Stimulated activated effector memory CD8-positive, alpha-beta T cell treated with anti-CD3 and anti-CD28 coated beads, Interleukin-12 subunit alpha, Interleukin-12 subunit beta, amount 100 ng/mL, for 72 hours (primary cell): ENCODE data around the gene XPNPEP3.
"Not testable (repeated sequence)": the region's sequence is repeated elsewhere in the genome, so short reads cannot be mapped to it uniquely, and the experiment has no call there.

ENCODE experiments used
- ATAC-seq: fragments of 150-1000 bp; cut with Tn5 transposase; 2 replicates; pipeline ENCODE4 v1.10.0; 2021
- DNase-seq, 2 donors: peaks; one replicate each; pipeline ENCODE4 v3.0.0; 2021 to 2022; ENCODE audit warnings: low spot score in 2 of 2
- H3K27ac Mint-ChIP-seq: one replicate; pipeline ENCODE4 v1.8.0; 2022; ENCODE audit warnings: mild to moderate bottlenecking, mixed read lengths
- H3K36me3 Mint-ChIP-seq: one replicate; pipeline ENCODE4 v1.8.0; 2022; ENCODE audit warnings: mild to moderate bottlenecking, mixed read lengths
- H3K4me1 Mint-ChIP-seq: one replicate; pipeline ENCODE4 v1.8.0; 2022; ENCODE audit warnings: mixed read lengths
- H3K4me3 Mint-ChIP-seq: one replicate; pipeline ENCODE4 v1.8.0; 2022; ENCODE audit warnings: mild to moderate bottlenecking, mixed read lengths
- H3K9me3 Mint-ChIP-seq: one replicate; pipeline ENCODE4 v1.8.0; 2022; ENCODE audit warnings: mixed read lengths

The XPNPEP3 gene

GRCh38 chr22:40845816-40846215, 11.1 kb upstream of the XPNPEP3 start:
- ATAC-seq, H3K4me3 Mint-ChIP-seq, H3K9me3 Mint-ChIP-seq, H3K27ac Mint-ChIP-seq, DNase-seq: not testable (repeated sequence)
- H3K36me3 Mint-ChIP-seq = peaks cover 100% of the 10 kb centered on the region
- peaks cover 17% of the 10 kb centered on the region for H3K4me1 Mint-ChIP-seq

- Mint-ChIP-seq H3K36me3 (peaks cover 76% of the 10 kb centered on the region), H3K4me1 (peaks cover 29% of the 10 kb centered on the region)
Observed at GRCh38 chr22:40853333-40853732, 3.6 kb upstream of the XPNPEP3 start.

GRCh38 chr22:40853961-40854360, 3.0 kb upstream of the XPNPEP3 start:
- H3K27ac Mint-ChIP-seq = peak overlapping the region; percentile 79
- H3K4me1 Mint-ChIP-seq = peaks cover 31% of the 10 kb centered on the region
- H3K4me3 Mint-ChIP-seq = peak overlapping the region; percentile 97

More at GRCh38 chr22:40853333-40853732, 3.6 kb upstream of the XPNPEP3 start:
- peak overlapping the region; percentile 79 for H3K27ac Mint-ChIP-seq
- ATAC-seq (no peak), DNase-seq (no peak)
- no peaks in the 10 kb centered on the region for H3K9me3 Mint-ChIP-seq
- H3K4me3 Mint-ChIP-seq = peak overlapping the region; percentile 97

GRCh38 chr22:40855071-40855978, 1.6 kb upstream of the XPNPEP3 start:
- Mint-ChIP-seq H3K4me3 (peak overlapping the region; percentile 97), H3K36me3 (peaks cover 70% of the 10 kb centered on the region), H3K27ac (peak overlapping the region; percentile 100), H3K4me1 (peaks cover 34% of the 10 kb centered on the region), H3K9me3 (no peaks in the 10 kb centered on the region)
- no peak for DNase-seq
- no peak for ATAC-seq

More at GRCh38 chr22:40853961-40854360, 3.0 kb upstream of the XPNPEP3 start:
- no peak for DNase-seq
- ATAC-seq = no peak
- H3K9me3 Mint-ChIP-seq = no peaks in the 10 kb centered on the region
- peaks cover 71% of the 10 kb centered on the region for H3K36me3 Mint-ChIP-seq

GRCh38 chr22:40855979-40856512, 902 bp upstream of the XPNPEP3 start:
- ATAC-seq = peak; percentile 31
- Mint-ChIP-seq H3K36me3 (peaks cover 69% of the 10 kb centered on the region), H3K4me1 (peaks cover 33% of the 10 kb centered on the region), H3K4me3 (peak overlapping the region; percentile 97), H3K9me3 (no peaks in the 10 kb centered on the region), H3K27ac (peak overlapping the region; percentile 100)
- DNase-seq = no peak

- ATAC-seq = no peak
- H3K4me3 Mint-ChIP-seq = peak overlapping the region; percentile 97
- peaks cover 28% of the 10 kb centered on the region for H3K4me1 Mint-ChIP-seq
Observed at GRCh38 chr22:40857309-40857855, 434 bp downstream of the XPNPEP3 start.

GRCh38 chr22:40862013-40862412, 5.1 kb downstream of the XPNPEP3 start, which contains the start of gene DNAJB7:
Gene DNAJB7 (minus strand): TSS chr22:40862113. CDS start chr22:40861994, 119 bp downstream.
- Mint-ChIP-seq H3K4me3 (no peak within 1 kb of the TSS), H3K36me3 (peaks cover 38% of the 10 kb centered on the region), H3K27ac (no peak within 1 kb of the TSS), H3K4me1 (peaks cover 12% of the 10 kb centered on the region), H3K9me3 (no peaks in the 10 kb centered on the region)
- ATAC-seq = no peak
- DNase-seq = no peak

More at GRCh38 chr22:40857309-40857855, 434 bp downstream of the XPNPEP3 start:
- Mint-ChIP-seq H3K36me3 (peaks cover 66% of the 10 kb centered on the region), H3K9me3 (no peaks in the 10 kb centered on the region), H3K27ac (peak overlapping the region; percentile 100)
- no peak for DNase-seq

- ATAC-seq (no peak), DNase-seq (no peak)
- Mint-ChIP-seq H3K36me3 (peaks cover 33% of the 10 kb centered on the region), H3K27ac (no peak overlapping the region), H3K4me1 (peaks cover 12% of the 10 kb centered on the region), H3K9me3 (no peaks in the 10 kb centered on the region), H3K4me3 (no peak overlapping the region)
Observed at GRCh38 chr22:40862537-40862936, 5.6 kb downstream of the XPNPEP3 start.

GRCh38 chr22:40867109-40867508, 10.2 kb downstream of the XPNPEP3 start:
- DNase-seq (no peak), ATAC-seq (no peak)
- H3K9me3 Mint-ChIP-seq = no peaks in the 10 kb centered on the region
- H3K27ac Mint-ChIP-seq = peak overlapping the region; percentile 2
- peaks cover 7% of the 10 kb centered on the region for H3K4me1 Mint-ChIP-seq
- peaks cover 24% of the 10 kb centered on the region for H3K36me3 Mint-ChIP-seq
- H3K4me3 Mint-ChIP-seq = no peak overlapping the region

- not testable (repeated sequence) for ATAC-seq, H3K4me1 Mint-ChIP-seq, H3K4me3 Mint-ChIP-seq, H3K27ac Mint-ChIP-seq, H3K9me3 Mint-ChIP-seq, DNase-seq
- H3K36me3 Mint-ChIP-seq = peaks cover 31% of the 10 kb centered on the region
Observed at GRCh38 chr22:40868379-40868778, 11.4 kb downstream of the XPNPEP3 start.

- DNase-seq (no peak), ATAC-seq (no peak)
- H3K27ac Mint-ChIP-seq = no peak overlapping the region
- H3K4me3 Mint-ChIP-seq = no peak overlapping the region
- H3K36me3 Mint-ChIP-seq = peaks cover 37% of the 10 kb centered on the region
- no peaks in the 10 kb centered on the region for H3K4me1 Mint-ChIP-seq
- no peaks in the 10 kb centered on the region for H3K9me3 Mint-ChIP-seq
Observed at GRCh38 chr22:40874016-40874415, 17.1 kb downstream of the XPNPEP3 start.

- no peaks in the 10 kb centered on the region for H3K9me3 Mint-ChIP-seq
- ATAC-seq (no peak), DNase-seq (no peak)
- H3K27ac Mint-ChIP-seq = no peak overlapping the region
- no peaks in the 10 kb centered on the region for H3K4me1 Mint-ChIP-seq
- H3K36me3 Mint-ChIP-seq = peaks cover 33% of the 10 kb centered on the region
- H3K4me3 Mint-ChIP-seq = no peak overlapping the region
Observed at GRCh38 chr22:40875111-40875510, 18.2 kb downstream of the XPNPEP3 start.

- DNase-seq (no peak), ATAC-seq (no peak)
- Mint-ChIP-seq H3K4me3 (no peak overlapping the region), H3K4me1 (no peaks in the 10 kb centered on the region), H3K36me3 (peaks cover 30% of the 10 kb centered on the region), H3K9me3 (no peaks in the 10 kb centered on the region), H3K27ac (no peak overlapping the region)
Observed at GRCh38 chr22:40876907-40877306, 20.0 kb downstream of the XPNPEP3 start.

GRCh38 chr22:40877488-40877887, 20.5 kb downstream of the XPNPEP3 start:
- H3K9me3 Mint-ChIP-seq = no peaks in the 10 kb centered on the region
- H3K36me3 Mint-ChIP-seq = peaks cover 30% of the 10 kb centered on the region
- no peak overlapping the region for H3K27ac Mint-ChIP-seq
- H3K4me1 Mint-ChIP-seq = no peaks in the 10 kb centered on the region
- no peak overlapping the region for H3K4me3 Mint-ChIP-seq
- DNase-seq (no peak), ATAC-seq (no peak)

- H3K9me3 Mint-ChIP-seq = no peaks in the 10 kb centered on the region
- H3K4me3 Mint-ChIP-seq = no peak overlapping the region
- H3K4me1 Mint-ChIP-seq = no peaks in the 10 kb centered on the region
- no peak for DNase-seq
- H3K27ac Mint-ChIP-seq = no peak overlapping the region
- ATAC-seq = no peak
- H3K36me3 Mint-ChIP-seq = peaks cover 29% of the 10 kb centered on the region
Observed at GRCh38 chr22:40878922-40879321, 22.0 kb downstream of the XPNPEP3 start.
